SU-DHL-6 (cell line): ENCODE results near the gene ARL9.

Experiments used
- EZH2phosphoT487 ChIP-seq: fragments of 200-600 bp; sonication (generic), shearing (Covaris generic); conservative IDR thresholded peaks from 2 replicates; pipeline ENCODE4 v1.6.1; 2018; ENCODE audit warnings: mild to moderate bottlenecking, antibody characterized with exemption, low read length, moderate library complexity, mixed read lengths
- TF ChIP-seq, protein P1 (sequence below): fragments of 200-600 bp; sonication (generic); IDR thresholded peaks from one replicate; pipeline ENCODE4 v1.5.1; 2017; ENCODE audit warnings: antibody characterized with exemption, mild to moderate bottlenecking, low read length, moderate library complexity; ENCODE audit not compliant: insufficient read depth, poor library complexity, severe bottlenecking

- TF ChIP-seq, protein P1, sequence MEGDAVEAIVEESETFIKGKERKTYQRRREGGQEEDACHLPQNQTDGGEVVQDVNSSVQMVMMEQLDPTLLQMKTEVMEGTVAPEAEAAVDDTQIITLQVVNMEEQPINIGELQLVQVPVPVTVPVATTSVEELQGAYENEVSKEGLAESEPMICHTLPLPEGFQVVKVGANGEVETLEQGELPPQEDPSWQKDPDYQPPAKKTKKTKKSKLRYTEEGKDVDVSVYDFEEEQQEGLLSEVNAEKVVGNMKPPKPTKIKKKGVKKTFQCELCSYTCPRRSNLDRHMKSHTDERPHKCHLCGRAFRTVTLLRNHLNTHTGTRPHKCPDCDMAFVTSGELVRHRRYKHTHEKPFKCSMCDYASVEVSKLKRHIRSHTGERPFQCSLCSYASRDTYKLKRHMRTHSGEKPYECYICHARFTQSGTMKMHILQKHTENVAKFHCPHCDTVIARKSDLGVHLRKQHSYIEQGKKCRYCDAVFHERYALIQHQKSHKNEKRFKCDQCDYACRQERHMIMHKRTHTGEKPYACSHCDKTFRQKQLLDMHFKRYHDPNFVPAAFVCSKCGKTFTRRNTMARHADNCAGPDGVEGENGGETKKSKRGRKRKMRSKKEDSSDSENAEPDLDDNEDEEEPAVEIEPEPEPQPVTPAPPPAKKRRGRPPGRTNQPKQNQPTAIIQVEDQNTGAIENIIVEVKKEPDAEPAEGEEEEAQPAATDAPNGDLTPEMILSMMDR: no peak
- no peak for TF ChIP-seq EZH2phosphoT487
These were observed 35.9 kb upstream of the ARL9 start for GRCh38 chr4:56469489-56470210.
